C4-2B (cell line): ENCODE measurements around the gene ABTB1.

Experiments
- H3K27ac ChIP-seq: fragments of 450-650 bp; 2 replicates; pipeline ENCODE4 v1.5.1; 2017
- ZFX ChIP-seq: fragments of 450-650 bp; IDR thresholded peaks from 2 replicates; pipeline ENCODE4 v1.6.1; 2017
- TF ChIP-seq, protein P1 (sequence below): fragments of 450-650 bp; conservative IDR thresholded peaks from 2 replicates; pipeline ENCODE4 v1.5.1; 2017; ENCODE audit warnings: mild to moderate bottlenecking

The ABTB1 gene

DNA sequence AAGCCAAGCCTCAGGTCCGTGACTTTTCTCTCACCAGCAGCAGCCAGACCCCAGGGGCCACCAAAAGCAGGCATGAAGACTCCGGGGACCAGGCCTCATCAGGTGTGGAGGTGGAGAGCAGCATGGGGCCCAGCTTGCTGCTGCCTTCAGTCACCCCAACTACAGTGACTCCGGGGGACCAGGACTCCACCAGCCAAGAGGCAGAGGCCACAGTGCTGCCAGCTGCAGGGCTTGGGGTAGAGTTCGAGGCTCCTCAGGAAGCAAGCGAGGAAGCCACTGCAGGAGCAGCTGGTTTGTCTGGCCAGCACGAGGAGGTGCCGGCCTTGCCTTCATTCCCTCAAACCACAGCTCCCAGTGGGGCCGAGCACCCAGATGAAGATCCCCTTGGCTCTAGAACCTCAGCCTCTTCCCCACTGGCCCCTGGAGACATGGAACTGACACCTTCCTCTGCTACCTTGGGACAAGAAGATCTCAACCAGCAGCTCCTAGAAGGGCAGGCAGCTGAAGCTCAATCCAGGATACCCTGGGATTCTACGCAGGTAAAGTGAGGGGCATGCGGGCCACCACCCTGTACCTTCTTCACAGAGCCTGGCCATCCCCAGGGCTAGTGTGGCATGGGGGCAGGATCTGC is 12.0 kb upstream of the ABTB1 start:
- no peak overlapping the region for H3K27ac ChIP-seq
- no peak for TF ChIP-seq ZFX
- TF ChIP-seq, protein P1, sequence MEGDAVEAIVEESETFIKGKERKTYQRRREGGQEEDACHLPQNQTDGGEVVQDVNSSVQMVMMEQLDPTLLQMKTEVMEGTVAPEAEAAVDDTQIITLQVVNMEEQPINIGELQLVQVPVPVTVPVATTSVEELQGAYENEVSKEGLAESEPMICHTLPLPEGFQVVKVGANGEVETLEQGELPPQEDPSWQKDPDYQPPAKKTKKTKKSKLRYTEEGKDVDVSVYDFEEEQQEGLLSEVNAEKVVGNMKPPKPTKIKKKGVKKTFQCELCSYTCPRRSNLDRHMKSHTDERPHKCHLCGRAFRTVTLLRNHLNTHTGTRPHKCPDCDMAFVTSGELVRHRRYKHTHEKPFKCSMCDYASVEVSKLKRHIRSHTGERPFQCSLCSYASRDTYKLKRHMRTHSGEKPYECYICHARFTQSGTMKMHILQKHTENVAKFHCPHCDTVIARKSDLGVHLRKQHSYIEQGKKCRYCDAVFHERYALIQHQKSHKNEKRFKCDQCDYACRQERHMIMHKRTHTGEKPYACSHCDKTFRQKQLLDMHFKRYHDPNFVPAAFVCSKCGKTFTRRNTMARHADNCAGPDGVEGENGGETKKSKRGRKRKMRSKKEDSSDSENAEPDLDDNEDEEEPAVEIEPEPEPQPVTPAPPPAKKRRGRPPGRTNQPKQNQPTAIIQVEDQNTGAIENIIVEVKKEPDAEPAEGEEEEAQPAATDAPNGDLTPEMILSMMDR = no peak

DNA sequence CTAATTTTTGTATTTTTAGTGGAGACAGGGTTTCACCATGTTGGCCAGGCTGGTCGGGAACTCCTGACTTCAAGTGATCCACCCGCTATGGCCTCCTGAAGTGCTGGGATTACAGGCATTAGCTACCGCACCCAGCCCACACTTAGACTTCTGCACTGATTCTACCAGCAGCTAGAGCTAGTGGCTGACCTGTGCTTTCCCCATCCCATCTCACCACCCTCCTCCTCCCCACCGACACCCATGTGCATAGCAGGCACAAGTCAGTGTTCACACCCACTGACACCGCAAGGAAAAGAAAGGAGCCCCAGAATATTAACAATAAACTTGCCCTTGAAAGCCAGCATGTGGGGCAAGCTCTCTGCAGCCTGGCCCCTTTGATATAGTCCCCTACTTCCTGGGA is 11.2 kb upstream of the ABTB1 start:
- no peak overlapping the region for H3K27ac ChIP-seq
- TF ChIP-seq, protein P1 = no peak
- TF ChIP-seq ZFX = no peak

DNA sequence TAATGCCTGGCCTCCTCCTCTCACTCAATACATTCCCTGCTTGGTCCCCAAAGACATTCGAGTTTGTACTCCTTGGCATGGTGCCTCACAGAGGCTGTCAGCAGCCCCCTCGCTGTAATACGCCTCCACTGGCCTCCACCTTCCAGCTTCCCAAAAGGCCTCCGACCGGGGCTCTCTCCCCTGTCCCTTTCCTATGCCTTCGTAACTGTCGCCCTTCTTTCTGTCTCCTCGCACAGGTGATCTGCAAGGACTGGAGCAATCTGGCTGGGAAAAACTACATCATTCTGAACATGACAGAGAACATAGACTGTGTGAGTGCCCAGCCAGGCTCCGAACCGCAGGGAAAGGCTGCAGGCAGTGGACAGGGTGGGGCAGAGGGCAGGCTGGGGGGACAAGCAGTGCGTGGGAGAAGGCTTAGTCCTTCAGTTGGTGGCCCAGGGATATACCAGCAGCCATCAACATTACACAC is 10.7 kb upstream of the ABTB1 start:
- no peak for TF ChIP-seq ZFX
- TF ChIP-seq, protein P1 = no peak
- H3K27ac ChIP-seq = no peak overlapping the region

DNA sequence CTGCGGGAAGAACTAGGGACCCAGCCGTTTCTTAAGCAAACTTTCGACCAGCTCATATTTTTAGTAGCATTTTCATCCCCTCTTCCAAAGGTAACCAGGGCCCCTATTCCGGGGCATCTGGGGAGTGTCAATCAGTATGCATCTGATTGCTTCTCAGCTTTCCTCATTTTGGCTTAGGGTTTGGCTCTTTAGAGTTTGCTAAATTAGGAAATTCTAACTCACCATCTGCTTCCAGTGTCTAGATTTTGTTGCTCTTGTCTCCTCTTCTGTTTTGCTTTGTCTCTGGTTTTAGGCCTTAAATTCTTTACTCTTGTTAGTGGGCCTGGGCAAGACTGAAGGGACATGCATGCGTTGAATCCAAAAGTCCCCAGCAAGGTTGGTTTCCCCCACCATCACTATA is 9.6 kb upstream of the ABTB1 start:
- H3K27ac ChIP-seq = no peak overlapping the region
- TF ChIP-seq, protein P1 = no peak
- TF ChIP-seq ZFX = no peak

DNA sequence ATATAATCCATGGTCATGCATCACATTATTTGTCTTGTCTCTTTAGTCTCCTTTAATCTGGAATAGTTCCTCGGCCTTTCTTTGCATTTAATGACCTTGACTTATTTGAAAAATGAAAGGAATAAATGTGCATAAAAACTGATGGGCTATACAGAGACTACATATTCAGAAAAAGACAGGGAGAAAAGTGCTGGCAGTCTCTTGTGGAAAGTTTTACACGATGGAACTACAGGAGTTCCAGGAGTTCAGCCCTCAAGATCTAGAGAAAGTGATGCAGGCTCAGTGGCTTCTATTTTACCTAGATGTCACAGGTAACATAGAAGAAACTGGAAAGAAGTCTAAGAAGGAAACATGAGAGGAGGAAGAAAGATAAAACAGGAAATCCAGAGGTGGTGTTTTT is 7.6 kb upstream of the ABTB1 start:
- no peak for TF ChIP-seq ZFX
- TF ChIP-seq, protein P1 = no peak
- no peak overlapping the region for H3K27ac ChIP-seq

DNA sequence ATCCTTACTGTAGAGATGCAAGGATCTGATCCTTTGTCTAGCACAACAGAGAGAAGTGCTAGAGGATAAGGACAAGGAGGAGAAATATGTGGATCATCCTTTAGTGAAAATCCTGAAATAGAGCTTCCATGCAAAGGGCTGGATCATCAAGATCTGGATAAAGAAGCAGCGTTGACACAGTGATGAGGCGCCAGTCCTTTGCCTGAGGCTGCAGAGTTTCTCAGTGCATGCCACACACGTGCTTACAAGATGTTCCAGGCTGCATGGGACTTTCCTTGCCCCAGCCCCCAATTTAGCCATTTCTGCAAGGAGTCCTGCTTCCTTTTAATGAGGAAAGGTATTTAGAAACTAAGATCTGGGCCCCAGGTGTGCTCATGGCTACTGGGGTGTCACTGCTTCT is 7.2 kb upstream of the ABTB1 start:
- TF ChIP-seq, protein P1 = no peak
- no peak for TF ChIP-seq ZFX
- no peak overlapping the region for H3K27ac ChIP-seq

DNA sequence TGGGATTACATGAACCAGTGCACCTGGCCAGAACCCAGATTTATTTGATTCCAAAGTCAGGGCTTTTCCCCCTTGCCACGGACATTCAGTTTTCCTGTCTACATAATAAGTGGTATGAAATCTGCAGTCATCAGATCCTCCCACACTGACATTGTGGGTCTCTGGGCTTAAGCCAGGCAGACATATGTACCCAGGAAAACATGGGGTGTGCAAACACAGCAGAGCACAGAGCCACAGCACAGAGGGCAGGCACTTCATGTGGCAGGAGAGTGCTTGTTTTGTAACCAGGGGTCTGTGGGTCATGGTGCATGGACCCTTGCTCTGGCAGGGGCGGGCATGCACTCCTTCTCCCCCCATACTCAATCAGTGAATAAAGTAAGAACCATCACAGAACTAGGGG is 6.1 kb upstream of the ABTB1 start:
- TF ChIP-seq, protein P1 = no peak
- TF ChIP-seq ZFX = no peak
- H3K27ac ChIP-seq = no peak overlapping the region
